Right lobe of liver (tissue), 4 donors: Measurements from ENCODE around the gene IGF1R.

Experiments
- CTCF ChIP-seq, 4 donors: fragments of 200-600 bp in 3 of 4; fragments of 450-650 bp in 1 of 4; IDR thresholded peaks; one replicate each; pipeline versions ENCODE4 v1.5.1 to v1.8.0; 2016 to 2022; ENCODE audit warnings: antibody characterized with exemption in 4 of 4, mild to moderate bottlenecking in 2 of 4
- POLR2A ChIP-seq: fragments of 450-650 bp; IDR thresholded peaks from one replicate; pipeline ENCODE4 v1.6.1; 2017; ENCODE audit warnings: antibody characterized with exemption, mild to moderate bottlenecking
- donor health status: DM: no; HTN: no; CAD: no.
- donor health status: DM: no; HTN: no; CAD: no.
- donor health status: DM: no; HTN: yes; CAD: no.

GRCh38 chr15:98937413-98938104 lies 289.2 kb downstream of the IGF1R start:
- TF ChIP-seq CTCF (IDR thresholded peaks at IDR 0.05) (no peak), POLR2A (no peak)
